NT2/D1 (cell line): Measurements from ENCODE around the gene SLC38A11.

Experiments
- SUZ12 ChIP-seq: IDR thresholded peaks from 2 replicates; pipeline ENCODE4 v1.6.1; 2011; ENCODE audit not compliant: insufficient read length, insufficient read depth; ENCODE audit errors: extremely low read depth
- YY1 ChIP-seq: IDR thresholded peaks from 2 replicates; pipeline ENCODE4 v1.6.1; 2011; ENCODE audit not compliant: insufficient read length, insufficient read depth

DNA sequence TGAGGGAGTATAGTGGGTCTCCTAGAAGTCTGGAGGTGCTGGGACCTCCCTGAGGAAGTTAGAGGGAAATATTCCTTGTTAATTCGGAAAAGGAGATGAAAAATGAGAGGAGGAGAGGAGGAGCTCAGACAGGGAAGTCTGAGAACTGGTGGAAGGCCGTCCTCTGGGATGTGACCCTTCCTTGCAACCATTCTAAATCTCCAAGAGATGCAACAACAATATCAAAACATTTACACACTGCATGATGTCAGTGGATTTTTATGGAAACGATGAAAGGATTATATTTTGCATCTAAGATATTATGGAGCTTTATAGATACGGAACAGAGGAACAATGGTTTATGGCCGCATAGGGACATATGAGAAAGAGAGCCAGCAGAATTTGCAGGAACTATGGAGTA is 63.9 kb downstream of the SLC38A11 start:
- TF ChIP-seq YY1 (no peak), SUZ12 (no peak)
